ENCODE data around the gene ZNF622. TPM values are rescaled to one million over a fixed set of nuclear protein-coding genes. Genes with fewer than 3 reads are reported as not detected.
"Not testable (repeated sequence)": the region's sequence is repeated elsewhere in the genome, so short reads cannot be mapped to it uniquely, and the experiment has no call there.

ZNF622 gene
- total RNA-seq, 6 experiments from 2014 or later, result 12.9 to 15.7 (median 14.9) TPM

DNA sequence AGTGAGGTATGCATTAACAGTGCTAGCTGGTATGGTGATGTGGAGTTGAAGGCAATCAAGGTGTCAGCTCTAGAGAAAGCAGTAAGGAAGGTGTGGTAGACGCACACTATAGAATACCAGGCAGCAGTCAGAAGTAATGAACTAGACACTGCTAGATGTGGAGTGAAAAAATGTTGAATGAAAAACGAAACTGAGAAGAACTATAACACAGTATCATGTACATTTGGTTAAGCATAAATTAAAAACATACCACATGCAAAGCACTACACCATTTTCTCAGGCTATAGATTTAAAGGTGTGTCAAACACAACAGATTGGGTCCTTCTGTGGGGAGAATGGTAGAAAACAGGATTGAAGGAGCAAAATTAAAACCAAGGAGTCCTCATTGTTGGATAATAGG, 15.4 kb downstream of the ZNF622 start:
- intact Hi-C loops (cut with DNase I), result no loop called here
- no peak for ATAC-seq
- H3K4me3 ChIP-seq, result no peak overlapping the region

DNA sequence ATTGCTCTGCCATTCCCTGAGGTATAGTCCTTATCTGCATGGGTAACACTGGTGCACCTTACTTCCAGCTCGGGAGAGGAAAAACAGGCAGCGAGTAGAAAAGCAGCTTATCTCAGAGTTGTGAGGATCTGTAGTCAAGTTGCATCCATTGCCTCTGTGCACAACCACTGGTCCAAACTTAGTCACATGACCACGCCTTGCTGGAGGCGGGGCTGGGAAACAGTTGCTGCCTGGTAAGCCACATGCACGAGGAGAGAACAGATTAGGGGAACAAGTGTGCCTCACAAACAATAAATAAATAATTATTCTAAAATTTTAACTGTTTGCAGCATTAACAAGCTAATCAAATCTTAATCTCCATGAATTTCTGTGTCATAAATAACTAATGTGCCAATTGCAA, 18.6 kb downstream of the ZNF622 start:
- WGBS (ENCODE audit: insufficient coverage, low coverage, low lambda C conversion rate, missing lambda C conversion rate), result 88% methylated on average over 5 of the region's 5 CpGs
- no peaks in the 10 kb centered on the region for H3K9me3 ChIP-seq
- H3K36me3 ChIP-seq, result peaks cover 0 to 42% (median 22%) of the 10 kb centered on the region in 4 donors
- DNase-seq (no peak), ATAC-seq (no peak)
- no peak overlapping the region for H3K27ac ChIP-seq
- intact Hi-C loops (cut with DNase I), result no loop called here
- no peaks in the 10 kb centered on the region for H3K27me3 ChIP-seq
- no peaks in the 10 kb centered on the region for H3K4me1 ChIP-seq
- TF ChIP-seq CTCF (IDR thresholded peaks at IDR 0.05) (no peak), POLR2A (IDR thresholded peaks at IDR 0.05) (no peak)
- no peak overlapping the region for H3K4me3 ChIP-seq

More for the DNA sequence above, 15.4 kb downstream of the ZNF622 start:
- 73% methylated on average over 2 of the region's 2 CpGs for whole genome bisulfite sequencing (ENCODE audit: insufficient coverage, low coverage, low lambda C conversion rate, missing lambda C conversion rate)
- Histone ChIP-seq H3K27ac (no peak overlapping the region), H3K4me1 (no peaks in the 10 kb centered on the region), H3K27me3 (no peaks in the 10 kb centered on the region), H3K36me3 (peaks cover 0 to 54% (median 28%) of the 10 kb centered on the region in 4 donors), H3K9me3 (no peaks in the 10 kb centered on the region)
- no peak for DNase-seq
- TF ChIP-seq POLR2A (IDR thresholded peaks at IDR 0.05) (no peak), CTCF (IDR thresholded peaks at IDR 0.05) (no peak)

DNA sequence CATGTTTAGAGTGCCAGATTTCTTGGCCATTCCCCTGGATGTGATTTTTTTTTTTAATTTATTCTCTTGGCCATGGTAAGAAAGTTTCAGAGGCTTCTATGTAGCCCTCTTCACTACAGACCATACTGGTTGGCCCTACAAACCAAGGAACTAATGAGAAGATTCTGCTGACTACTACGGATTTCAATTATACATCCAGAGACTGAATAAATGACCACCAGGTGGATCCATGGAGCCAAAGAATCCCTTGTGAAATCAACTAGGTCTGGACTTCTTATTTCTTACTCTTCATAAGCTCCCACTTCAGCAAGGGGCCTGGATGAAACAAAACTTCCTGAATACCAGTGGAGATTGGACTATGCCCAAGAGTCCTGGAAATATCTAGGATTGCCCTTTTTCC, 27.6 kb downstream of the ZNF622 start:
- TF ChIP-seq POLR2A (IDR thresholded peaks at IDR 0.05) (no peak), CTCF (IDR thresholded peaks at IDR 0.05) (peak in 2 of 4 donors; percentile 11 to 16)
- Histone ChIP-seq H3K27me3 (no peaks in the 10 kb centered on the region), H3K4me3 (no peak overlapping the region), H3K27ac (no peak overlapping the region), H3K9me3 (no peaks in the 10 kb centered on the region), H3K4me1 (no peaks in the 10 kb centered on the region), H3K36me3 (no peaks in the 10 kb centered on the region)
- DNase-seq (no peak), ATAC-seq (peak in 1 of 4 donors; percentile 35)
- WGBS (ENCODE audit: insufficient coverage, low coverage, low lambda C conversion rate, missing lambda C conversion rate), result 42% methylated on average over 1 of the region's 1 CpG
- intact Hi-C loops (cut with DNase I), result no loop called here

- ATAC-seq; H3K4me1 ChIP-seq; intact Hi-C loops (cut with DNase I); H3K36me3 ChIP-seq; H3K27me3 ChIP-seq; H3K4me3 ChIP-seq; H3K9me3 ChIP-seq; H3K27ac ChIP-seq; DNase-seq: not testable (repeated sequence)
- WGBS (ENCODE audit: insufficient coverage, low coverage, low lambda C conversion rate, missing lambda C conversion rate), result no CpG with 5 or more reads among the region's 28 CpGs
Measured at GRCh38 chr5:16436065-16436682, 29.4 kb downstream of the ZNF622 start.

DNA sequence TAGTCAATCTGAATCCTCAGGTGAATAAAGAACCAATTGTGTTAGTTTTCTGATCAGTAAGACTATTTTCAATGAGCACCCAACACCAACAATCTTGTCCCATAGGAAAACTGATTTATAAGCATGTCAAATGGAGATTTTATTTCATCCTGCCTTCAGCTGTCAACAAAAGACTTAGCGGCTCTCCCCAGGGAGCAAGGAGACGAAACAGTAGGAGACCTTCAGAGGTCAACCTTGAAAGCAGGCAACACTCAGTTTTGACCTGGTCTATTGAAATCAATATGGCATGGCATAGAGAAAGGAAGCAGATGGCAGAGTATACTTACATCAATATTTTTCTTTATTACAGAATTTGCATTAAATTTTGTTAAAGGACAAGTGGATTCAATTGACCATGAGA, 34.1 kb downstream of the ZNF622 start:
- 73% methylated on average over 2 of the region's 2 CpGs for WGBS (ENCODE audit: insufficient coverage, low coverage, low lambda C conversion rate, missing lambda C conversion rate)
- no peak for DNase-seq
- no peak for ATAC-seq
- H3K4me3 ChIP-seq, result no peak overlapping the region
- H3K4me1 ChIP-seq, result no peaks in the 10 kb centered on the region
- no peak for TF ChIP-seq POLR2A (IDR thresholded peaks at IDR 0.05)
- TF ChIP-seq CTCF (IDR thresholded peaks at IDR 0.05), result no peak
- H3K27ac ChIP-seq, result no peak overlapping the region
- H3K36me3 ChIP-seq, result no peaks in the 10 kb centered on the region
- H3K9me3 ChIP-seq, result no peaks in the 10 kb centered on the region
- H3K27me3 ChIP-seq, result no peaks in the 10 kb centered on the region
- intact Hi-C loops (cut with DNase I), result no loop called here
